ENCODE data around the gene DGKI. TPM values are rescaled to one million over a fixed set of nuclear protein-coding genes. Genes with fewer than 3 reads are reported as not detected.

Gene DGKI
- total and polyA plus RNA-seq, 7 donors: under 0.01 to 0.56 (median 0.44) TPM; not detected in 2

DNA sequence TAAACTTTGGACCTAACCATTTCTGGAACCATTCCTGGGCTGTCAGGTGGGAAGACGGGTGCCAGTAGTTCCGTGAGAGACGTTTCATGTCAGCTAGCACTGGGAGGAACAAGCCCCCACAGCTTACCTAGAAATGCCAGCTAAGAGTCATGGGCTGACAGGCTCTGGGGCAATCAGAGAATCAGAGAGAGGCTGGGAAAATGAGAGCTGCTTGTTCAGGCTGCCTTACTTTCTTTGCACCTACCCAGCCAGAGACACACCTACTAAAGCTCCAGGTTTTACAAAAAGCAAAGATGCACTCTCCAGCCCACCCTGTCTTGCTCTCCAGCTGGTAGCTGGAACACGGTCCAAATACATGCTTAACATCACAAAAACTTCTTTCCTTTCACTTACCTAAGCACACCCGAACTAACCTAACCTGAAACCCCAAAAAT is 503.9 kb downstream of the DGKI start:
- H3K4me1 ChIP-seq: no peaks in the 10 kb centered on the region
- H3K27ac ChIP-seq: no peak overlapping the region
- 18 to 19% (median 19%) methylated on average over 5 of the region's 5 CpGs for WGBS, 3 donors
- TF ChIP-seq, protein P1, sequence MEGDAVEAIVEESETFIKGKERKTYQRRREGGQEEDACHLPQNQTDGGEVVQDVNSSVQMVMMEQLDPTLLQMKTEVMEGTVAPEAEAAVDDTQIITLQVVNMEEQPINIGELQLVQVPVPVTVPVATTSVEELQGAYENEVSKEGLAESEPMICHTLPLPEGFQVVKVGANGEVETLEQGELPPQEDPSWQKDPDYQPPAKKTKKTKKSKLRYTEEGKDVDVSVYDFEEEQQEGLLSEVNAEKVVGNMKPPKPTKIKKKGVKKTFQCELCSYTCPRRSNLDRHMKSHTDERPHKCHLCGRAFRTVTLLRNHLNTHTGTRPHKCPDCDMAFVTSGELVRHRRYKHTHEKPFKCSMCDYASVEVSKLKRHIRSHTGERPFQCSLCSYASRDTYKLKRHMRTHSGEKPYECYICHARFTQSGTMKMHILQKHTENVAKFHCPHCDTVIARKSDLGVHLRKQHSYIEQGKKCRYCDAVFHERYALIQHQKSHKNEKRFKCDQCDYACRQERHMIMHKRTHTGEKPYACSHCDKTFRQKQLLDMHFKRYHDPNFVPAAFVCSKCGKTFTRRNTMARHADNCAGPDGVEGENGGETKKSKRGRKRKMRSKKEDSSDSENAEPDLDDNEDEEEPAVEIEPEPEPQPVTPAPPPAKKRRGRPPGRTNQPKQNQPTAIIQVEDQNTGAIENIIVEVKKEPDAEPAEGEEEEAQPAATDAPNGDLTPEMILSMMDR (IDR thresholded peaks at IDR 0.05): no peak
- H3K4me3 ChIP-seq: peak overlapping the region; percentile 28
- intact Hi-C loops (cut with DNase I): no loop called here
- H3K9me3 ChIP-seq: no peaks in the 10 kb centered on the region
- H3K36me3 ChIP-seq (ENCODE audit: insufficient read depth in 1 of 2, low read depth in 1 of 2): no peaks in the 10 kb centered on the region
- no peak for ATAC-seq
- DNase-seq: no peak
- peaks cover 0 to 5% (median 2%) of the 10 kb centered on the region in 3 donors for H3K27me3 ChIP-seq (ENCODE audit: insufficient read depth in 3 of 3, low read length in 2 of 3)

DNA sequence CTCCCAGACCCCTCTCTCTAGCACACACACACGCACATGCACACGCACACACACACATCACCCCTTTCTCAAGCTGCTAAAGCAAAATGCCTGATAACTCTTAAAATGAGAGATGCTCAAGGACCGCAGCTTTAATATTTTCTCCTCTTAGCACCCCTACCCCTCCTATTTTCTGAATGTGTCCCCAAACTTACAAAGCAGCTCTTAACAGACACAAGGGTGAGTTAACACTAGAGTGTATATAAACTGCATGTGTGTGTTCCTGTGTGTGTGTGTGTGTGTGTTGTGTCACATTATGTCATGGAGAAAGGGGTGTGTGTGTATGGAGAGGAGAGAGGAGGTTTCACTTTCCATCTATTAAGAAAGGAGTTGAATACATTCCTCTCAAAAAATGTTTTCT is 504.5 kb downstream of the DGKI start:
- DNase-seq (no peak), ATAC-seq (no peak)
- intact Hi-C loops (cut with DNase I): no loop called here
- Histone ChIP-seq H3K36me3 (ENCODE audit: insufficient read depth in 1 of 2, low read depth in 1 of 2) (no peaks in the 10 kb centered on the region), H3K27me3 (ENCODE audit: insufficient read depth in 3 of 3, low read length in 2 of 3) (peaks cover 0 to 5% (median 2%) of the 10 kb centered on the region in 3 donors), H3K4me1 (no peaks in the 10 kb centered on the region), H3K9me3 (no peaks in the 10 kb centered on the region), H3K27ac (no peak overlapping the region), H3K4me3 (no peak overlapping the region)
- TF ChIP-seq, protein P1 (IDR thresholded peaks at IDR 0.05): no peak
- WGBS, 3 donors: 55 to 82% (median 81%) methylated on average over 3 of the region's 3 CpGs

DNA sequence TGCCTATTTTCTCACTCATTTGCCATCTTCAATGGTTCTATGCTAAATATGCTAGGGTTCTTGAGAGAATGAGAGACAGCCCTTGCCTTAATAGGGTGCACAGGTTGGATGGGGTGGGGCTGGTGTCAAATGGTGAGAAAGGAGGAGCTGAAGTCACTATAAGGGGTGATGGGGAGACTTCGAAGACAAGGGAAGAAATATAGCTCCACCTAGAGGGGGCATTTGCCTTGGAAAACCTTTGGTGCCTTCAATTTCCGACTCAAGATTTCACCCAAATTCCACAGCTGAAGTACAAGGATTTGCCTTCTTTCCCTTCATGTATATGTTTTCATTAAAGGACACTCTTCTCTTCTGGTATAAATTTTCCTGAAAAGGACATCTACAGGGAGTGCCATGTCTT is 508.9 kb downstream of the DGKI start:
- no peak overlapping the region for H3K4me3 ChIP-seq
- intact Hi-C loops (cut with DNase I): no loop called here
- TF ChIP-seq, protein P1 (IDR thresholded peaks at IDR 0.05): no peak
- H3K4me1 ChIP-seq: no peaks in the 10 kb centered on the region
- no peak overlapping the region for H3K27ac ChIP-seq
- no peaks in the 10 kb centered on the region for H3K36me3 ChIP-seq (ENCODE audit: insufficient read depth in 1 of 2, low read depth in 1 of 2)
- H3K27me3 ChIP-seq (ENCODE audit: insufficient read depth in 3 of 3, low read length in 2 of 3): no peaks in the 10 kb centered on the region
- ATAC-seq (no peak), DNase-seq (no peak)
- 64 to 70% (median 69%) methylated on average over 2 of the region's 2 CpGs for WGBS, 3 donors
- no peaks in the 10 kb centered on the region for H3K9me3 ChIP-seq

DNA sequence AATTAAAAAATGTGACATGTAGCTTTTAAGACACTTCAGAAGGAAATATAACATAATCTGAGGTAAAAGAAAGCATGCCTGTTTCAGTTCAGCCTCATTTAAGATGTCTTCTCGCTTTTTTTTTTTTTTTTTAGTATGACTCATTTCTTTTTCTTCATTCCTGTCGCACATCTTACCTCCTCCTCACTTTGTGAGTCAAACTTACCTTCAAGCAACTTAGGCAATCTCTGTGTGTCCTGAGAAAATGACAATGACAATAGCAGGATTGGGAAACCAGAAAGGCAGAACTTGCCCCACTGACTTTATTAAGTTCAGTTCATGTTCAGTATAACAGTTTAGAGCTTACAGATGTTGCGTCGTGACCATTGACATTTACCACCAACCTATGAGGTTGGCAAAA is 511.0 kb downstream of the DGKI start:
- TF ChIP-seq, protein P1 (IDR thresholded peaks at IDR 0.05): no peak
- 93 to 94% (median 93%) methylated on average over 4 of the region's 4 CpGs for WGBS, 3 donors
- DNase-seq: no peak
- Histone ChIP-seq H3K27ac (no peak overlapping the region), H3K36me3 (ENCODE audit: insufficient read depth in 1 of 2, low read depth in 1 of 2) (no peaks in the 10 kb centered on the region), H3K27me3 (ENCODE audit: insufficient read depth in 3 of 3, low read length in 2 of 3) (no peaks in the 10 kb centered on the region), H3K4me1 (no peaks in the 10 kb centered on the region), H3K4me3 (no peak overlapping the region), H3K9me3 (no peaks in the 10 kb centered on the region)
- no peak for ATAC-seq
- intact Hi-C loops (cut with DNase I): no loop called here

DNA sequence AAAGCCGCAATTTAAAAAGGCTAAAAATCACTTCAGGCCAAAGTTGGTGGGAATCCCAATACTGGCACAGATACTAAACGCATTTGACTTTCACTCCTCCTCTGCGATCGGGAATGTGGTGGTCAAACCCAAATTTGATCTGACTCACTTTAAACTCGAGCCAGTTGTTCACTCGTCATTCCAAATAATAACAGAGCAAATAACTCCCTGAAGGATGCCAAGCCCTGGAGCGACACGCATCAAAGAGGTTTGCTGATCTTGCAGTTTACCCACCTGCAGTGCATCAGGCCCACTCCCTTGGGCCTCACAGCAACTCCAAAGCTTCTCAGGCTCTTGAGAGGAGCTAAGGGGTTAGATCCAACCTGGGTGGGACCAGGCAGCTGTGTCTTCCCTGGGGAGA is 515.4 kb downstream of the DGKI start:
- Histone ChIP-seq H3K36me3 (ENCODE audit: insufficient read depth in 1 of 2, low read depth in 1 of 2) (no peaks in the 10 kb centered on the region), H3K27ac (no peak overlapping the region), H3K4me1 (no peaks in the 10 kb centered on the region), H3K4me3 (no peak overlapping the region), H3K27me3 (ENCODE audit: insufficient read depth in 3 of 3, low read length in 2 of 3) (no peaks in the 10 kb centered on the region), H3K9me3 (no peaks in the 10 kb centered on the region)
- TF ChIP-seq, protein P1 (IDR thresholded peaks at IDR 0.05): no peak
- intact Hi-C loops (cut with DNase I): no loop called here
- ATAC-seq (no peak), DNase-seq (no peak)
- WGBS, 3 donors: 14 to 39% (median 23%) methylated on average over 8 of the region's 8 CpGs
